NCI-H2196 (cell line): ENCODE results near the gene MED20.

Experiments used
- DNase-seq: peaks from one replicate; lab custom pipeline; 2025; ENCODE audit not compliant: unreplicated experiment; lab: John Stamatoyannopoulos, UW

MED20 gene

DNA sequence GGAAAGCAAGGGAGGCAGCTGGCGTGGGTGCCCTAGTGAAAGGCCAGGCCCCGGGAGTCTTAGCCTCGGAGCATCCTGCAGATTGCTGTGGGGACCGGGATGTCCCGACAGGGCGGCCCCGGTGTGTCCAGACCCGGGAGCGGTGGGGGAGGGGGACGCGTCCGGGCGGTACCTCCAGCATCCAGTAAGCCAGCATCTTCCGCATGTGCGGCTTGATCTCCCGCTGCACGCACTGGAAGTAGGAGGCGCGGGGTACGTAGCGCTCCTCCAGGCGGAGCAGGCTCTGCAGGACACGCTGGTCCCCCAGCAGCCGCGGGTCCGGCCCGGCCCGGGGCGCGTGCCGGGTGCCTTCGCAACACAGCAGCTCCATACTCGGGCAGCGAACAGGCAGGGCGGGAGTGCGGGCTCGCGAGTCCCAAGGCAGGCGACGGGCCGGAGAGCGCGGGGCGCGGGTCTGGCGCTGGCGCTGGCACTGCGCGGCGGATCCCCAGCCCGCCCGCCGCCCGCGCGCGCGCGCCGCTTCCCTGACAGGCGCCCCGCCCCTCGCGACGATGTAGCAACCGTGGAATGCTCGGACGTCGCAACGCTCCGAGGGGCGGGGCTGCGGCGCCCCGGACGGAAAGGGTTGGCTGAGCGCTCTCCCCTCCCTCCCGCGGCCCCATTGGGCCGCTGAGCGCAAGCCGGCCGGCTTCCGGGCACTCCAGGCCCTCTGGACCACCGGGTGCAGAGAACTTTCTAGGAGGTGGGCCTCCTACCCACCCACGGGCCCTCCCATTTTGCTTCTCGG lies 20.5 kb upstream of the MED20 start, which contains the start of gene CCND3:
CCND3 (minus strand) TSS at position 529 of the 787 bp plus-strand sequence; CDS start at position 370, 159 bp downstream.
- peak; percentile 94 for DNase-seq

DNA sequence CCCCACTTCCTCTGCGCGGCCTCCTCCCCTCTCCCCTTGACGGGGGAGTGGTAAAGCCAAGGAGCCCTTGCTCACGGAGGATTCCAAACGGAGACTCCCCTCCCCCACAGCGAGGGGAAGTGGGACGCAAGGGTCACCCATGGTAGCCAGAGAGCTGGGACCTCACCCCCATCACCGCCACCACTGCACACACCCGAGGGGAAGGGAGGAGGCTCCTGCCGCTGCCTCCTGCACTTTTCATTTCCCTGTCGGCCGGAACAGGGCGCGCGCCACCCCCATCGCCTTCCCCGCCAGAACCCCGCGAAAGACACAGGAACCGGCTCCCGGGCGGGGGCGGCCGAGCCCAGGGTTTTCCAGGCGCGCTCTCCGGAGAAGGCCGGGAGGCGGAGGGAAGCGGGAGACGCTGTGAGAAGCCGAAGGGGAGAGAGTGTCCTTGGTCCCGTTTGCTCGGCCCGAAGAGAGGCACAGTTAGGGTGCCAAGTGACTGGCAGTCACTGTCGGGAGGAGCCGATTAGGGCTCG lies 19.9 kb upstream of the MED20 start:
- DNase-seq, result peak; percentile 8

DNA sequence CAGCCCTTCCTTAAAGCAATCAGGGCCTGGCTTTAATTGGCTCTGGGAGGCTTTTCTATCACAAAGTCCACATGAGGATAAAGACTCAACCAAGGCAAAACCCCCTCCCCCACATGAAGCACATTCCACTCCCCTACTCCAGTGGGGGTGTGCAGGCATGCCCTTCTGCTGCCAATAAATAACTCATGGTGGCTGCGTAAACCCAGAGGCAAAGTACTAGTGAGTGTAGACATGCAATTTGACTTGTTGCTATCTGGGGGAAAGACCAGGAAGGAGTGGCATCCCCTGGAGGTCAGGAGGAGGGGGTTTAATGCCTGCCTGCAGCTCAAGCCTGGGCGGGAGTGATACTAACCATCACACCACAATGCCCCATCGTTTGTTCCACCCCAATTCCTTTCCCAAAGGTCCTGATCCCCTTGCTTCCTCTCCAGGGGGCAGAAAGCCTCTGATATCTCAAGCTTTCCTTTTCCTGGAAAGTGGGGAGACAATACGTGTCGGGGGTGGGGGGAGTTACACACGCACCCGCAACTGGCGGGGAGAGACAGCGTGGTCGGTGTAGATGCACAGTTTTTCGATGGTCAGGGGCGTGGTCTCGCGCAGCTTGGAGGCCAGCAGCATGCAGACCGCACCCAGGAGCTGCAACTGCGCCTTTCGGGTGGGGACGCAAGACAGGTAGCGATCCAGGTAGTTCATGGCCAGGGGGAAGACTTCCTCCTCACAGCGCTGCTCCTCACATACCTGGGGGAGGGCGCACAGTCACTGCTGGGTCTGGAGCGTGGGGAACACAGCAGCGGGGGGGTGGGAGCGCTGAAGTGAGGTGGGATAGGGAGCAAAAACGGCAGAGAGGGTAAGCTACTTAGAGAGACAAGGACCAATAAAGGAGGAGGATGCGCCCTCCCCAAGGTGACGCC lies 19.2 kb upstream of the MED20 start:
- DNase-seq, result no peak

DNA sequence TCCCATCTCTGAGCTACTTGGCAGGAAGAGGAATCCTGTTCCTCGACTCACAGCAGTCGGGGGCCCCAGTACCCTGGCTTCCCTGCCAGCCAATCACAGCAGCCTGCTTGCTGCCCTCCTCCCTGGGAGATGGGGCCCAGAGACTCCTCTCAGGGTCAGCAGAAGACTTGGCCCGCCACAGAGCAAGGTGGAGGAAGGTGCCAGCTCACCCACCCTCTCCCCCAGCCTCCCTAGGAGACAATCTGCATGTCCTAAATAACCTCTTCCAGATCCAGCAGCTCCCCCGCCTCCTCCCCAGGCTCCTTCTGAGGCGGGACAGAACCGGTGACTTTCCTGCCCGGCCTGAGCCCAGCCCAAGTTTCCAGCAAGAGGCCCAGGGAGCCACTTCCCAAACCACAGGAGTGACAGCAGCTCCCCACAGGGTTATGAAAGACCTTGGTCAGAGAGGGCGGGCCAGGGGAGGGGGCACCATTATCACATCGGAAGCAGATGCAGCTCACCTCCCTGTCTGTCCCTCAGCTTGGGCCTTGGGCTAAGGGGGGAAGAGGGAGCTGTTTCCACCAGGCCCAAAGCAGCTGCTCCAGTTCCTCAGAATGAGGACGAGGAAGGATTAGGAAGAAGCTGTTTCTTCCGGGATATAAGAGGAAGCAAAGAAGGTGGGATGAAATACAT lies 18.4 kb upstream of the MED20 start:
- no peak for DNase-seq

DNA sequence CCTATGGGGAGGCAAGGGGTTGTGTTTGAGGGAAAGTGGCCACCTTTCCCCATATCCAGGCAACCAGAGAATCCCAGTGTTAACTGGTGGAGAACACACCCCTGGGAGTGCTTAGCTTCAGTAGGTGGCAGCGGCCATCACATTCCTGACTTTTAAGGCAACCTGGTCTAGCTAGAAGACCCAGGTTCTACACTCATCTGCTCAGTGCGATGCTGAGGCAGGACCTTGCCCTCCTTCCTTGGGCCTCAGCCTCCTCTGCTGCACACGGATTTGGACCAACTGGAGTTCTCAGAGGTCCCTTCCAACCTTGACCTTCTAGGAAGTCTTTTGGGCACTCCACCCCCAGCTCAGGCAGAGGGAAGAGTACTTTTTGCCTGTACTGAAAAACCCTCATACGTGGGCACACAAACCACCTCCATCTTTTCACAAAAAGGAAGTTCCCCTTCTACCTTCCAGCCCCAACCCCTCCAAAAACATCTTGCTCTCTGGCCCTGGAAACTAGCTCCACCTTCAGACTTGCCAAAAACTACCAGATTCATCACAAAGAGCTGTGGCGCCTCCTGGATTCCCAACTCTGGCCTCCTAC lies 17.7 kb upstream of the MED20 start:
- DNase-seq, result no peak

DNA sequence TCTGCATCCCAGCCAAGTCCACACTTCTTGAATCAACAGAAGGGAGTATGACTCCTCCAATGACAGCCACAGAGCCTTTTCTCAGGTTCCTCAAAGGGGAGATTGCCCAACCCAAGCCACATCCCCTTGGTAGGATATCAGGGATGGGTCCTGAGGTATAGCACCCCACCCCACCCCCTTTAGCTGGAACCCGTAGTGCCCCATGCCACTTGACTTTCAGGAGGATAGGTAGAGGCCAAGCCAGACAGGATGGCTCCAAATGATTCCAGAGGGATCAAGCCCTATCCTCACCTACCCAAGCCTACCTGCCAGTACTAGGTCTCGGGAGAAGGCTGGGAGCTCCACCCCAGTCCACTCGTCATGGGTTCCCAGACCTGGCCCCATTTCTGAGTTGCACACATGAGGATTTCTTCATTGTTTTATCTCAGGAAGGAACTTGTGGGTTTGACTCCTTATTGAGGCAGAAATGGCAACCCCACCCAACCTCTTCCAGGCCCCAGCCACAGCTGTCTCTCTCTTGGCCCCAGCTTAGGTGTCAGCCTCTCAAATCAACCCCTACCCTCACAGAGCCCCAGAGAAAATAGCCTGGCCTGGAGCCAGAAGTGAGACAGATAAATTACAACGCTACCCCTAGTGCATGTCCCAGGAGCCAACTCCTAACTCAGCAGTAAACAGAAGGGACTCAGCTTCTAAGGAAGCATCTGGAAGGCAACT lies 17.1 kb upstream of the MED20 start:
- DNase-seq, result no peak

DNA sequence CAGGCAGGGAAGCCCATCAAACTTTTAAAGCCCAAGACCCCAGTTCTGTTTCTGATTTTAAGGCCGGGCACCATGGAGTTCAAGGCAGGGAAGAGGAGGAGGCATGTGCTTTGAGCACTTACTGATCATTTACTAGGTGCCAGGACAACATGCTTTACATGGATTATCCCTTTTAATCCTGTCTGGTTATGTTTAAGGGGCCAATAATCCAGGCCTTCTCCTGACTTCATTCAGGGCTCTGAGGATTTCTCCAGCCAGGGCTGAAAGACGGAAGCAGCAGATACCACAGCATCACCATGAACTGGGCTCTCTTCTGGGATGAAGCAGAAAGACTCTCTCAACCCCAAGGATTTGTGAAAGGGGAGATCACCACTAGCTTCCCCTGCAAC lies 16.5 kb upstream of the MED20 start:
- no peak for DNase-seq

DNA sequence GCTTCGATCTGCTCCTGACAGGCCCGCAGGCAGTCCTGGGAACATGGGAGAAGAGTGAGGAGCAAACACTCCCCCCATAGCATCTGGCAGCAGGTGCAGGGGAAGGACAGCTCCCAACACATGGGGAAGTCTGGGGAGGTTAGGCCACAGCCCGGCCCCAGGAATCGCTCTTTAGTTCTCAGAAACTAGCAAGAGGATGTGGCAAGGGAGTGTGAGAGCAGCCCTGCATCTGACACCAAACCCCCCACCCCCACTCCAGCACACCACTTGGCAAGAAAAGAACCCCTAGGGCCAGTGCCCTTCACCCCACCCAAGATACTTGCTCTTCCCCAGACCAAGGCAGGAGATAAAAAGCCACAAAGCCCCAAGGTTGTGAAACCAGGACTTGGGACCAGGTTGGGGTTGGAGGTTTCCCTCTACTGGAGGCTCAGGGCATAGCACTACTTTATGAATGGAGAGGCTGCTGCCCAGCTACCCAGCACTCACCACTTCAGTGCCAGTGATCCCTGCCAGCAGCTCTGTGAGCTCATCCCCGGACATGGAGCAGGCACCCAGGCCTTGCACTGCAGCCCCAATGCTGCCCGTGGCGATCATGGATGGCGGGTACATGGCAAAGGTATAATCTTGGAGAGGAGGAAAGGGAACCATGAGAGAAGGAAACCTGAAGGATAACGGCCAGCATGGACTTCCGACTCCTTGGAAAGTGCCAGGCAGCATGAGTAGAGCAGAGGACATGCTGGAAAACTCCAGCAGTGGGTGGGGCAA lies 15.3 kb upstream of the MED20 start:
- DNase-seq, result peak; percentile 87

DNA sequence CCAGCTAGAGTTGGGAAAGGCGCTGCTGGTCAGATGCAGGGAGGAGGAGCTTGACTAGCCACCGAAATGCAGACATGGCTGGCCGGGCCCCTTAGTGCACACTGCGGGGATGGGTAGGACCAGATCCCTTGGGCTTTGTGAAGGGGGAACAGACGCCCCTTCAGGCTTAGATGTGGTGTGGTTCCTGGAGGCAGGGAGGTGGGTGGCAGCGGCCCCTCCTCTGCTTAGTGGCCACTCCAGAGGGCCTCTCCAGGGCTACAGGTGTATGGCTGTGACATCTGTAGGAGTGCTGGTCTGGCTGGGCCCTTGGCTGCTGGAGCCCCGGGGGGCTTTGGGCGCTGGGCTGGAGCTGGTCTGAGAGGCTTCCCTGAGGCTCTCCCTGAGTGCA lies 14.7 kb upstream of the MED20 start:
- no peak for DNase-seq

DNA sequence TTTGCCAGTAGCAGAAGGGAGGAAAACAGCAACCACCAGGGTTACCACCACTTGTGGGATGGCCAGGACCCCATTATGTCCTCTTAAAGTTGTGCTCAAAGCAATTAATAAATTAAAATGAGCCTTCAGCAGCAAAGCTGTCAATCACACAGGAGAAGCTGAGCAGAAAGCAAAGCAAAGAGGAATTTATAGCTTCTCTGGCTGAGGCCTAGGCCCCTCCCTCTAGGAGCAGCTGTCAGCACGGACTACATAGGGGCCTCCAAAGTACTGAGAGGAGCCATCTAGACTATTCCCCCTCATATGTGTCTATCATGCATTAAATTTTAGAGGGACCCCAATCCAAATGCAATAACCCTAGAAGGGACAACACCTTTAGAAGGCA lies 14.2 kb upstream of the MED20 start:
- no peak for DNase-seq

DNA sequence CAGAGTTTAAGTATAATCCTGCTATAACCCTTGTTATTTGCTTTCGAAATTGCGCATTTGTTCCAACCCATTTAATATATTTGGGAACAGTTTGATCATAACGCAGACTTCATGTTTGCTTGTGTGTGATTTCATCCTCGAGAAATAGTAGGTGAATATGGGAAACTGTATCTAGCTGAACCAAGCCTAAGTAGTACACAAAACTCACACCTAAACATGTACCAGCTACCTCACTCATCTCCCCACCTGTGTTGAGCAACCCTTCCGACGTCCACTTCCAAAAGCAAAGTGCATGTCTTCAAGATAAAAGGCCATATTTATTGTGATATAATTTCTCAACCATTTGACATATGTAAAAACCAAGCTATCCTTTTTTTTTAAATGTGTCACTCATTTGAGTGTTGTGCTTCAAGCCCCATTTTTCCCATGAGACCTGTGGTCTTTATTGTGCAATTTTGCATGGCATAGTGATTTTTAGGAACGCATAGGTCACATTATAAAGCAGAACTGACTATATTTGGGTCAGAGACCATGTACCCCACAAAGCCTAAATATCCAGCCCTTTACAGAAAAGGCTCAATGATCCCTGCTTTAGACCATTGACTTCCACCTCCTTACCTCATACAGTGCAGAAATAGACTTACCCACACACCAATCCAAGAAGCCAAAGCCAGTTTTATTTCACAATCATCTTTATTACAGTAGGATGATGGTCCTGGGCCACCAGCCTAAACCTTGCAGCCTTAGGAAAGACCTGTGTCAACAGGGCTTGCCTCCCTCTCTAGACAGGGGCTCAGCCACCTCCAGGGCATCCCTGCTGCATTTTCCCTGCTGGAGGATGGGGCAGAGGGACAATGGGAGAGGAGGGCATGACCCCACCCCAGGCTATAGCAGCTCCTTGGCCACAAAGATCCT lies 13.6 kb upstream of the MED20 start:
- no peak for DNase-seq

DNA sequence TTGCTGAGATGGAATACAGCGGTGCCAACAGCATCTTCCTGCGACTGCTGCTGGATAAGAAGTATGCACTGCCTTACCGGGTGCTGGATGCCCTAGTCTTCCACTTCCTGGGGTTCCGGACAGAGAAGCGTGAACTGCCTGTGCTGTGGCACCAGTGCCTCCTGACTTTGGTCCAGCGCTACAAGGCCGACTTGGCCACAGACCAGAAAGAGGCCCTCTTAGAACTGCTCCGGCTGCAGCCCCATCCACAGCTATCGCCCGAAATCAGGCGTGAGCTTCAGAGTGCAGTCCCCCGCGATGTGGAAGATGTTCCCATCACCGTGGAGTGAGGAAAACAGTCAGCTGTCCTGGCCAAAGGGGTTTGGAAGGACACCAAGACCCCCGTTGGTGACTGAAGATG lies 11.4 kb upstream of the MED20 start:
- no peak for DNase-seq

DNA sequence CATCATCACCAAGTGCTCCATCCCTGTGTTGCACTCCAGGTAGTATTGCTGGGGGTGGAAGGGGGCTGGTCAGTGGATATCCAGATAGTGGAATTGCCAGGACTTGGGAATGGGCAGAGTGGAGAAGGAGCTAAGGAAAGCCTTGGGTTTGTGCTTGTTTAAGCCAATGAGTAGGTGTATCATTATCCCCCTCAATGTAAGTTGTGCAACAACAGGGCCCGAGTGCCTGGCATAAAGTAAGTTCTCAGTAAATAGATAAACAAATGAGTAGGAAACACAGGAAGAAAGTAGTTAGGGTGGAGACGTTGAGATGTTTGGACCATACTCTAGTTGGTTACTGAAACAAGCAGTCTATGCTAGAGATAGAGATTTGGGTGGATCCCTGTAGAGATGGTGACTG lies 10.9 kb upstream of the MED20 start:
- DNase-seq, result no peak

DNA sequence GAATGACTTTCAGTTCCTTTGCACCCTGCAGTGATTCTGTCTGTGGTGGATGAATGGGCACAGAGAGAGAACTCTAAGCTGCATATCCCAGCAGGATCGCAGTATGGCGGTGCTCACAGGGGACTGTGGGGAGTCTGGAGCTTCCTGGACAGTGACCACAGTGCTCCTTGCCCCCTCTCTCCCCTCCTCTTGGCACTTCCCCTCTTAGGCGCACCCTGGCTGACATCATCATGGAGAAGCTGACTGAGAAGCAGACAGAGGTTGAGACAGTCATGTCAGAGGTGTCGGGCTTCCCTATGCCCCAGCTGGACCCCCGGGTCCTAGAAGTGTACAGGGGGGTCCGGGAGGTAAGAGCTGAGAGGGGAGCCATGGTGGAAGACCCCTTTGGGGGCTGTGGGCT lies 9.0 kb upstream of the MED20 start:
- DNase-seq, result no peak

DNA sequence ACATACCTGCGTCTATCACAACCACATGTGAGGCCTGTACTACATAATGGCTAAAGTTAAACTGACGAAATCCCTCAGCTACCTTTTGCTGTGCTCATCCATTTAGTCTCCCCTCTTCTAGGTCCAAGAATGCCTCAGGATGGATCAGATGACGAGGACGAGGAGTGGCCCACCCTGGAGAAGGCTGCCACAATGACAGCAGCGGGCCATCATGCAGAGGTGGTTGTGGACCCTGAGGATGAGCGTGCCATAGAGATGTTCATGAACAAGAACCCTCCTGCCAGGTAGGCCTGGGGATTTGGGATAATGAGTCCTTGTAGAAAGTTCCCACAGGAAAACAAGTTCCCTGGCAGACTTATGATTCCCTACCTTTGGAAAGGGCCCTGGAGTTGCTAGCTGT lies 6.3 kb upstream of the MED20 start:
- DNase-seq, result no peak

DNA sequence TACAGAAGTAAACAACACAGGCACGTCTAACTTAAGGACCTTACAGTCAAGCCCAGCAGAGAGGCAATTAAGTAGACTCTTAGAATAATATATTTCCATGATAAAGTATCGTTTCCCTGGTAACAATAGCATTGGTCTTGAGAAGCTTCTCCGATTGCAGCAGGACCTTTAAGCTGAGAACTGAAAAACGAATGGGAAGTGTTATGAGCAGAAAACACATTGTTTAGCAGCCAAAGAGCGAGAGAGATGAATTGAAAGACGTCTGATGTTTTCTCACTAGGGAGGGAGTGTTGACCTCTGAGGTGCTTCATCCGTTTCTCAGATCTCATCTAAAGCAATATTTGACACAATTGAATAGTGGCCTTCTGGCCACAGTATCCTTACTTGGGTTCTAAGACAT lies 1.2 kb upstream of the MED20 start:
- no peak for DNase-seq

DNA sequence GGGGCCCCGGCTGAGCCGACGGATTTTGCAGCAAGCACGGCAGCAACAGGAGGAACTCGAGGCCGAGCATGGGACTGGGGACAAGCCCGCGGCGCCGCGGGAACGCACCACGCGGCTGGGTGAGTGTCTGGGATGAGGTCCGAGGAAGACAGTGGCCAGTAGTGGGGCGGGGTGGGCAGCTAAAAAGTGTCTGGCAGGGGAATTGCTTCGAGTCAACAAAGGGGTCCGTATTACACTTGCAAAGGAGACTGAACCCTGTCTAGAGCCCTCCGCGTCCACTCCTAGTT lies 716 bp upstream of the MED20 start:
- DNase-seq, result no peak

DNA sequence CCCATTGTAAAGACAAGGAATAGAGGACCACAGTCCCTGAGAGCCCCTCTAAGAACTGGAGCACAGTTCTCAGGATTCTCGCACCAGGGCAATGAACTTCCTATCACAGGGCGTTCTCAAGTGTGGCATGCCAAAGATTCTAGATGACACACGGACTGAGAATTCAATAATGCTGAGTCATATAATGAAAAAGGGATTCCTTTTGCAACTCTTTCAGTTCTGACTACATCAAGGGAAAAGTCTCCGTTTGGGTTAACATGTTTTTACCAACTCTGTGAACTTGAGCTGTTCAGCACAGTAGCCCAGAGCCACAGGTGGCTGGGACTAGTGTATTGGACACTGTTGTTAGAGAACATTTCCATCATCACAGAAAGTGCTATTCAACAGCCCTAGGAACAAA lies 3.4 kb downstream of the MED20 start:
- DNase-seq, result no peak
